H9 (cell line): ENCODE data around the gene CDCA7L. TPM values are rescaled to one million over a fixed set of nuclear protein-coding genes. Genes with fewer than 3 reads are reported as not detected.

ENCODE experiments used
- DNase-seq: peaks from one replicate; pipeline ENCODE4 v3.0.0-alpha.2; 2017
- H2AFZ ChIP-seq: one replicate; pipeline ENCODE4 v1.6.1; 2013; ENCODE audit warnings: mild to moderate bottlenecking, low read length, control low read depth, moderate library complexity
- H2AK5ac ChIP-seq: 2 replicates; pipeline ENCODE4 v1.6.1; 2013; ENCODE audit warnings: low read length, control low read depth, mixed read lengths; ENCODE audit not compliant: insufficient read length
- H2BK120ac ChIP-seq: one replicate; pipeline ENCODE4 v1.6.1; 2013; ENCODE audit warnings: low read depth, mild to moderate bottlenecking, low read length, control low read depth, inconsistent platforms; ENCODE audit not compliant: poor library complexity, severe bottlenecking
- H2BK12ac ChIP-seq: 2 replicates; pipeline ENCODE4 v1.6.1; 2013; ENCODE audit warnings: low read length, control low read depth, mixed read lengths, low read depth; ENCODE audit not compliant: insufficient read length
- H2BK15ac ChIP-seq: 2 replicates; pipeline ENCODE4 v1.6.1; 2013; ENCODE audit warnings: low read depth, low read length, control low read depth
- H2BK20ac ChIP-seq: one replicate; pipeline ENCODE4 v1.6.1; 2013; ENCODE audit warnings: low read depth, mild to moderate bottlenecking, low read length, control low read depth, inconsistent platforms; ENCODE audit not compliant: poor library complexity, severe bottlenecking
- H2BK5ac ChIP-seq: 2 replicates; pipeline ENCODE4 v1.6.1; 2013; ENCODE audit warnings: low read length, control low read depth, mixed read lengths; ENCODE audit not compliant: insufficient read length
- H3K14ac ChIP-seq: 2 replicates; pipeline ENCODE4 v1.6.1; 2013; ENCODE audit warnings: low read length, control low read depth; ENCODE audit not compliant: insufficient read depth
- H3K18ac ChIP-seq: 2 replicates; pipeline ENCODE4 v1.6.1; 2013; ENCODE audit warnings: low read depth, mild to moderate bottlenecking, mixed read lengths, low read length, control low read depth; ENCODE audit not compliant: insufficient read length
- H3K23ac ChIP-seq: 2 replicates; pipeline ENCODE4 v1.6.1; 2013; ENCODE audit warnings: low read length, control low read depth, mixed read lengths, low read depth; ENCODE audit not compliant: insufficient read length
- H3K23me2 ChIP-seq: 2 replicates; pipeline ENCODE4 v1.6.1; 2013; ENCODE audit warnings: low read depth, mild to moderate bottlenecking, mixed read lengths, low read length, control low read depth; ENCODE audit not compliant: insufficient read length, poor library complexity, severe bottlenecking
- H3K27ac ChIP-seq: 2 replicates; pipeline ENCODE4 v1.5.1; 2013; ENCODE audit warnings: low read length, control low read depth, mixed read lengths, low read depth; ENCODE audit not compliant: insufficient read length
- H3K27me3 ChIP-seq: 2 replicates; pipeline ENCODE4 v1.6.1; 2013; ENCODE audit warnings: low read length, control low read depth, inconsistent platforms; ENCODE audit not compliant: insufficient read depth
- H3K4ac ChIP-seq: 2 replicates; pipeline ENCODE4 v1.6.1; 2013; ENCODE audit warnings: low read depth, mild to moderate bottlenecking, control low read depth, inconsistent platforms, low read length, moderate library complexity
- H3K4me1 ChIP-seq: 2 replicates; pipeline ENCODE4 v1.6.1; 2013; ENCODE audit warnings: low read length, control low read depth, inconsistent platforms; ENCODE audit not compliant: insufficient read depth
- H3K4me2 ChIP-seq: 2 replicates; pipeline ENCODE4 v1.6.1; 2013; ENCODE audit warnings: low read length, control low read depth, mixed read lengths; ENCODE audit not compliant: insufficient read length, insufficient read depth
- H3K56ac ChIP-seq: 2 replicates; pipeline ENCODE4 v1.6.1; 2013; ENCODE audit warnings: low read depth, mild to moderate bottlenecking, mixed read lengths, low read length, control low read depth; ENCODE audit not compliant: insufficient read length
- H3K79me1 ChIP-seq: 2 replicates; pipeline ENCODE4 v1.6.1; 2013; ENCODE audit warnings: low read depth, mild to moderate bottlenecking, moderate library complexity, low read length, control low read depth, inconsistent platforms; ENCODE audit not compliant: insufficient read depth, poor library complexity, severe bottlenecking
- H3K79me2 ChIP-seq: 2 replicates; pipeline ENCODE4 v1.6.1; 2013; ENCODE audit warnings: low read length, control low read depth, inconsistent platforms; ENCODE audit not compliant: insufficient read depth
- H3K9ac ChIP-seq: 2 replicates; pipeline ENCODE4 v1.6.1; 2013; ENCODE audit warnings: low read length, control low read depth, mixed read lengths; ENCODE audit not compliant: insufficient read length; ENCODE audit errors: extremely low read depth
- H3K9me3 ChIP-seq: one replicate; pipeline ENCODE4 v1.6.1; 2013; ENCODE audit warnings: low read depth, low read length, inconsistent platforms; ENCODE audit not compliant: control insufficient read depth
- H3T11ph ChIP-seq: one replicate; pipeline ENCODE4 v1.6.1; 2013; ENCODE audit warnings: mild to moderate bottlenecking, low read length, control low read depth, inconsistent platforms
- H4K20me1 ChIP-seq: one replicate; pipeline ENCODE4 v1.6.1; 2013; ENCODE audit not compliant: control insufficient read depth, insufficient read length, insufficient read depth
- H4K5ac ChIP-seq: 2 replicates; pipeline ENCODE4 v1.6.1; 2013; ENCODE audit warnings: low read depth, mild to moderate bottlenecking, mixed read lengths, low read length, control low read depth; ENCODE audit not compliant: insufficient read length
- H4K8ac ChIP-seq: replicated peaks from 2 replicates; pipeline ENCODE4 v1.6.1; 2013; ENCODE audit warnings: low read length, control low read depth, mixed read lengths, low read depth; ENCODE audit not compliant: insufficient read length
- H4K91ac ChIP-seq: 2 replicates; pipeline ENCODE4 v1.6.1; 2013; ENCODE audit warnings: low read depth, mild to moderate bottlenecking, moderate library complexity, mixed read lengths, low read length, control low read depth; ENCODE audit not compliant: insufficient read length
- H3K27ac Mint-ChIP-seq, 3 experiments: 2 replicates in 2 of 3; 3 replicates in 1 of 3; pipeline ENCODE4 v1.8.0; 2020 to 2021; ENCODE audit warnings: mixed read lengths in 3 of 3, mild to moderate bottlenecking in 1 of 3, moderate library complexity in 1 of 3
- H3K27me3 Mint-ChIP-seq: 2 replicates; pipeline ENCODE4 v1.8.0; 2021; ENCODE audit warnings: low read depth, mild to moderate bottlenecking, moderate library complexity, mixed read lengths
- H3K36me3 Mint-ChIP-seq, 3 experiments: 2 replicates in 2 of 3; 3 replicates in 1 of 3; pipeline ENCODE4 v1.8.0; 2020 to 2021; ENCODE audit warnings: low read depth in 3 of 3, mixed read lengths in 3 of 3; ENCODE audit not compliant: insufficient read depth in 1 of 3
- H3K4me1 Mint-ChIP-seq, 2 experiments: 2 replicates each; pipeline ENCODE4 v1.8.0; 2020; ENCODE audit warnings: mixed read lengths in 2 of 2
- H3K4me3 Mint-ChIP-seq, 2 experiments: 2 replicates in 1 of 2; 3 replicates in 1 of 2; pipeline ENCODE4 v1.8.0; 2020 to 2021; ENCODE audit warnings: mild to moderate bottlenecking in 2 of 2, mixed read lengths in 2 of 2, moderate library complexity in 1 of 2
- H3K9me3 Mint-ChIP-seq, 2 experiments: 2 replicates in 1 of 2; 3 replicates in 1 of 2; pipeline ENCODE4 v1.8.0; 2020; ENCODE audit warnings: mild to moderate bottlenecking in 2 of 2, mixed read lengths in 2 of 2, moderate library complexity in 1 of 2
- WGBS: extraction: QIAGEN DNeasy Blood & Tissue Kit; methylation state at CpG from one replicate; pipeline ENCODE4 v1.1.7; 2013; ENCODE audit warnings: missing lambda C conversion rate, low lambda C conversion rate, mixed read lengths; ENCODE audit not compliant: insufficient read length; ENCODE audit errors: extremely low coverage; 5-methylcytosine and 5-hydroxymethylcytosine counted together
- total RNA-seq: library from RNA; stranded (reverse); gene quantifications from 2 replicates; pipeline ENCODE4 v1.2.1, GENCODE V29; 2021
- TF ChIP-seq, protein P1 (sequence below): fragments of 200-600 bp; sonication (generic); conservative IDR thresholded peaks from 3 replicates; pipeline ENCODE4 v1.8.0; 2021; ENCODE audit warnings: antibody characterized with exemption, mild to moderate bottlenecking

CDCA7L gene
- total RNA-seq, 1 experiment from 2014 or later, result 104 TPM

DNA sequence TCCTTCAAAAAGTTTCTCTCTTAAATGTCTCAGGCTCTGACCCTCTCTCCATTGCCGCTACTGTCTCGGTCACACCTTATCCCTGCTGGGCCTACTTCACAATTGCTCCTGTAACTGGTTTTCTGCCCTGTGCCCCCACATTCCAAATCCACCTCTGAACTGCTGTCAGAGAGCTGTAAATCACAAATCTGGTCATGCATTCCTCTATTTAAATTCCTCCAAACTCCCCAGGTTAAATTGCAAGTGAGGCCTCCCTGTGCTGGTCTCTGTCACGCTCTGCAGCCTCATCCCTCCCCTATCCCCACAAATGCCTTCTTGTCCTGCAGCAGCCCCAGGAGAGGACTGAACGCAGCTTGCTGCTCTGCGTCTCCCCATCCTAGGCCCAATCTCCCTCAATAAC is 40.4 kb upstream of the CDCA7L start:
- Mint-ChIP-seq H3K27ac (peak overlapping the region in 1 of 3 experiments; percentile 6; a peak in 1 of 7 replicates), H3K4me1 (peaks cover 4 to 5% of the 10 kb centered on the region in 2 experiments; a peak in 1 of 4 replicates), H3K9me3 (peaks cover 0 to 3% of the 10 kb centered on the region in 2 experiments; a peak in 1 of 5 replicates), H3K27me3 (no peaks in the 10 kb centered on the region), H3K4me3 (no peak overlapping the region), H3K36me3 (no peaks in the 10 kb centered on the region; a peak in 1 of 7 replicates)
- no CpG with 5 or more reads among the region's 5 CpGs for whole genome bisulfite sequencing
- no peak overlapping the region for H2BK15ac ChIP-seq
- H4K20me1 ChIP-seq, result no peaks in the 10 kb centered on the region
- no peaks in the 10 kb centered on the region for H3K4me1 ChIP-seq
- no peak overlapping the region for H3K23ac ChIP-seq
- H3K79me2 ChIP-seq, result no peaks in the 10 kb centered on the region
- H3K27ac ChIP-seq, result no peak overlapping the region
- H3K79me1 ChIP-seq, result no peaks in the 10 kb centered on the region
- H4K8ac ChIP-seq, result no peak overlapping the region
- H2AK5ac ChIP-seq, result no peak overlapping the region
- no peak overlapping the region for H3K4ac ChIP-seq
- DNase-seq, result no peak
- no peak overlapping the region for H4K5ac ChIP-seq
- H2AFZ ChIP-seq, result peak overlapping the region; percentile 2
- TF ChIP-seq, protein P1, sequence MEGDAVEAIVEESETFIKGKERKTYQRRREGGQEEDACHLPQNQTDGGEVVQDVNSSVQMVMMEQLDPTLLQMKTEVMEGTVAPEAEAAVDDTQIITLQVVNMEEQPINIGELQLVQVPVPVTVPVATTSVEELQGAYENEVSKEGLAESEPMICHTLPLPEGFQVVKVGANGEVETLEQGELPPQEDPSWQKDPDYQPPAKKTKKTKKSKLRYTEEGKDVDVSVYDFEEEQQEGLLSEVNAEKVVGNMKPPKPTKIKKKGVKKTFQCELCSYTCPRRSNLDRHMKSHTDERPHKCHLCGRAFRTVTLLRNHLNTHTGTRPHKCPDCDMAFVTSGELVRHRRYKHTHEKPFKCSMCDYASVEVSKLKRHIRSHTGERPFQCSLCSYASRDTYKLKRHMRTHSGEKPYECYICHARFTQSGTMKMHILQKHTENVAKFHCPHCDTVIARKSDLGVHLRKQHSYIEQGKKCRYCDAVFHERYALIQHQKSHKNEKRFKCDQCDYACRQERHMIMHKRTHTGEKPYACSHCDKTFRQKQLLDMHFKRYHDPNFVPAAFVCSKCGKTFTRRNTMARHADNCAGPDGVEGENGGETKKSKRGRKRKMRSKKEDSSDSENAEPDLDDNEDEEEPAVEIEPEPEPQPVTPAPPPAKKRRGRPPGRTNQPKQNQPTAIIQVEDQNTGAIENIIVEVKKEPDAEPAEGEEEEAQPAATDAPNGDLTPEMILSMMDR, result no peak
- no peak overlapping the region for H4K91ac ChIP-seq
- H2BK120ac ChIP-seq, result no peak overlapping the region
- no peak overlapping the region for H2BK20ac ChIP-seq
- no peak overlapping the region for H3K18ac ChIP-seq
- H3K23me2 ChIP-seq, result no peaks in the 10 kb centered on the region
- no peaks in the 10 kb centered on the region for H3K27me3 ChIP-seq
- no peak overlapping the region for H3T11ph ChIP-seq
- no peak overlapping the region for H3K4me2 ChIP-seq
- no peaks in the 10 kb centered on the region for H3K9me3 ChIP-seq
- H3K14ac ChIP-seq, result no peak overlapping the region
- H3K56ac ChIP-seq, result no peak overlapping the region
- H2BK5ac ChIP-seq, result no peak overlapping the region
- no peak overlapping the region for H2BK12ac ChIP-seq
- H3K9ac ChIP-seq, result no peak overlapping the region
